HepG2 (cell line): ENCODE results near the gene PRSS22. TPM values are rescaled to one million over a fixed set of nuclear protein-coding genes. Genes with fewer than 3 reads are reported as not detected.

Experiments used
- AHR ChIP-seq: IDR thresholded peaks from 2 replicates; pipeline ENCODE4 v1.6.1; 2018; ENCODE audit warnings: missing genetic modification reagents, missing compliant biosample characterization
- HNF4A ChIP-seq: sonication (generic); formaldehyde crosslinking; IDR thresholded peaks from 2 replicates; pipeline ENCODE4 v1.4.0; 2020; ENCODE audit warnings: missing genetic modification reagents
- NFIB ChIP-seq: sonication (generic); formaldehyde crosslinking; IDR thresholded peaks from 2 replicates; pipeline ENCODE4 v1.9.0; 2021; ENCODE audit warnings: missing genetic modification reagents, mild to moderate bottlenecking, borderline replicate concordance
- SNAPC2 ChIP-seq: sonication (generic); formaldehyde crosslinking; IDR thresholded peaks from 2 replicates; pipeline ENCODE4 v1.8.1; 2022; ENCODE audit warnings: mild to moderate bottlenecking, missing genetic modification reagents
- XRCC5 ChIP-seq: fragments of 200-400 bp; formaldehyde crosslinking; optimal IDR thresholded peaks from 2 replicates; pipeline ENCODE3; 2017; ENCODE audit warnings: mild to moderate bottlenecking, low read length
- ZC3H4 ChIP-seq: sonication (generic); formaldehyde crosslinking; IDR thresholded peaks from 2 replicates; pipeline ENCODE4 v1.4.0; 2020; ENCODE audit warnings: missing genetic modification reagents, borderline replicate concordance
- ZNF138 ChIP-seq: sonication (generic); formaldehyde crosslinking; IDR thresholded peaks from 2 replicates; pipeline ENCODE4 v1.5.0; 2020; ENCODE audit warnings: mild to moderate bottlenecking, low read depth, missing genetic modification reagents
- ZNF225 ChIP-seq: sonication (generic); formaldehyde crosslinking; IDR thresholded peaks from 2 replicates; pipeline ENCODE4 v1.4.0; 2020; ENCODE audit warnings: mild to moderate bottlenecking, missing genetic modification reagents
- ZNF569 ChIP-seq: sonication (generic); formaldehyde crosslinking; IDR thresholded peaks from 2 replicates; pipeline ENCODE4 v1.5.0; 2020; ENCODE audit warnings: mild to moderate bottlenecking, missing genetic modification reagents, moderate library complexity, borderline replicate concordance
- ZNF75D ChIP-seq: sonication (generic); formaldehyde crosslinking; IDR thresholded peaks from 2 replicates; pipeline ENCODE4 v1.8.1; 2023; ENCODE audit warnings: missing genetic modification reagents, mild to moderate bottlenecking, borderline replicate concordance
- ZNF772 ChIP-seq: sonication (generic); formaldehyde crosslinking; IDR thresholded peaks from 2 replicates; pipeline ENCODE4 v1.5.0; 2020; ENCODE audit warnings: mild to moderate bottlenecking, missing genetic modification reagents
- ZNF816 ChIP-seq: sonication (generic); formaldehyde crosslinking; IDR thresholded peaks from 2 replicates; pipeline ENCODE4 v1.8.0; 2022; ENCODE audit warnings: missing genetic modification reagents, mild to moderate bottlenecking, borderline replicate concordance
- polyA plus RNA-seq, 8 experiments: library from polyadenylated mRNA; depleted of rRNA in 3 of 8; stranded (reverse) in 7 of 8; unstranded in 1 of 8; fragments of >200 nt; fragmentation: Illumina TruSeq in 4 of 8; extraction: Trizol in 4 of 8; gene quantifications; 2 replicates each; pipeline versions ENCODE4 v1.2.1 to v1.2.3, GENCODE V29; 2011 to 2016; ENCODE audit warnings: low read depth in 4 of 8, missing spikeins in 1 of 8, mixed read lengths in 1 of 8; ENCODE audit not compliant: insufficient read depth in 1 of 8
- total RNA-seq, 5 experiments: library from RNA; depleted of rRNA; stranded (reverse); fragments of >200 nt; fragmentation: Illumina TruSeq; extraction: Trizol; gene quantifications; 2 replicates each; pipeline ENCODE4 v1.2.3, GENCODE V29; 2016; ENCODE audit warnings: low read depth in 1 of 5
- TF ChIP-seq, protein P1 (sequence below): sonication (generic); formaldehyde crosslinking; IDR thresholded peaks from 2 replicates; pipeline ENCODE4 v1.4.0; 2020; ENCODE audit warnings: missing genetic modification reagents, borderline replicate concordance
- TF ChIP-seq, protein P2 (sequence below): sonication (generic); formaldehyde crosslinking; IDR thresholded peaks from 2 replicates; pipeline ENCODE4 v1.5.0; 2020; ENCODE audit warnings: mild to moderate bottlenecking, missing genetic modification reagents
- TF ChIP-seq, protein P3 (sequence below): sonication (generic); formaldehyde crosslinking; IDR thresholded peaks from 2 replicates; pipeline ENCODE4 v1.4.0; 2020; ENCODE audit warnings: missing genetic modification reagents
- TF ChIP-seq, protein P4 (sequence below): sonication (generic); formaldehyde crosslinking; IDR thresholded peaks from 2 replicates; pipeline ENCODE4 v1.8.0; 2022; ENCODE audit warnings: missing genetic modification reagents, mild to moderate bottlenecking, inconsistent platforms, borderline replicate concordance
- TF ChIP-seq, protein P5 (sequence below): sonication (generic); formaldehyde crosslinking; IDR thresholded peaks from 2 replicates; pipeline ENCODE4 v1.4.0; 2020; ENCODE audit warnings: low read depth, mild to moderate bottlenecking, missing genetic modification reagents
- TF ChIP-seq, protein P6 (sequence below): IDR thresholded peaks from 2 replicates; pipeline ENCODE4 v1.6.1; 2016

PRSS22 gene
- total and polyA plus RNA-seq, 2 of the 13 experiments (the other 11 are each of a cell fraction or from before 2014, with no cell fraction given): 0.24 to 0.32 TPM

DNA sequence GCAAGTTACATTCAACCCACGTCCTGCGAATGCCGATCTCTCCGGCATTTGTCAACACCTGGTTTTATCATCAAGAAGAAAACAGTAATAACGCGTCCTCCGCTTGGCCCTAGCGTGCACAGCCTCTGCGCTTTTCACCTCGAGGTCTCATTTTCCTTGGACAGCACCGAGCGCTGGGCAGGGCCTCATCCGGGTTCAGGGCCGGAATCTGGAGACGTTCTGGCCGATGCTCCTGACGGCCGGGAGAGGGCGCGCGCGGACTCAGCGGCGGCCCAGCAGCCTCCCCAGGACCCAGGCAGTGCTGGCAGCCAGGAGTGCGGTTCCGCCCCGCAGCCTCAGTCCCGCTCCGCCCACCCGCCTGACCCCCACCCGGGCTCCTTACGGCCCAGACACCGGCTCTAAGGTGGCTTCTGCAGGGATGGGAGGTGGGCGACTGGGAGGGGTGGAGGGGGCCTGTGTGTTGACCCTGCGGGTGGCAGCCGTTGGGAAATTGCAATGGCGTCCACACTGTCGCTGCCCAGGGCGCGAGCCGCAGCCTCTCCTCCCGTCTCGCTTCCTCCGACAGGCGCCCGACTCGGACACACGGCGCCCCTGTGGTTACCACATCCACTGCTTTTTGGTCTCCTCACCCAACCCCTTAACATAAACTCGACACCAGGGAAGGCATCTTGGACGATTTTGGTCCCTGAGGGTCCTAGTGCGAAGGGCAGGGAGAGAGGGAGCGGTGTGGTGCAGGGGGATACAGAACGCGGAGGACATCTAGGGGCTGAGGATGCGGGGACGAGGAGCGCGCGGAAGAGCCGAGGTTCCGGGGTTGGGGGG lies 46.3 kb upstream of the PRSS22 start (continued):
- TF ChIP-seq, protein P1, sequence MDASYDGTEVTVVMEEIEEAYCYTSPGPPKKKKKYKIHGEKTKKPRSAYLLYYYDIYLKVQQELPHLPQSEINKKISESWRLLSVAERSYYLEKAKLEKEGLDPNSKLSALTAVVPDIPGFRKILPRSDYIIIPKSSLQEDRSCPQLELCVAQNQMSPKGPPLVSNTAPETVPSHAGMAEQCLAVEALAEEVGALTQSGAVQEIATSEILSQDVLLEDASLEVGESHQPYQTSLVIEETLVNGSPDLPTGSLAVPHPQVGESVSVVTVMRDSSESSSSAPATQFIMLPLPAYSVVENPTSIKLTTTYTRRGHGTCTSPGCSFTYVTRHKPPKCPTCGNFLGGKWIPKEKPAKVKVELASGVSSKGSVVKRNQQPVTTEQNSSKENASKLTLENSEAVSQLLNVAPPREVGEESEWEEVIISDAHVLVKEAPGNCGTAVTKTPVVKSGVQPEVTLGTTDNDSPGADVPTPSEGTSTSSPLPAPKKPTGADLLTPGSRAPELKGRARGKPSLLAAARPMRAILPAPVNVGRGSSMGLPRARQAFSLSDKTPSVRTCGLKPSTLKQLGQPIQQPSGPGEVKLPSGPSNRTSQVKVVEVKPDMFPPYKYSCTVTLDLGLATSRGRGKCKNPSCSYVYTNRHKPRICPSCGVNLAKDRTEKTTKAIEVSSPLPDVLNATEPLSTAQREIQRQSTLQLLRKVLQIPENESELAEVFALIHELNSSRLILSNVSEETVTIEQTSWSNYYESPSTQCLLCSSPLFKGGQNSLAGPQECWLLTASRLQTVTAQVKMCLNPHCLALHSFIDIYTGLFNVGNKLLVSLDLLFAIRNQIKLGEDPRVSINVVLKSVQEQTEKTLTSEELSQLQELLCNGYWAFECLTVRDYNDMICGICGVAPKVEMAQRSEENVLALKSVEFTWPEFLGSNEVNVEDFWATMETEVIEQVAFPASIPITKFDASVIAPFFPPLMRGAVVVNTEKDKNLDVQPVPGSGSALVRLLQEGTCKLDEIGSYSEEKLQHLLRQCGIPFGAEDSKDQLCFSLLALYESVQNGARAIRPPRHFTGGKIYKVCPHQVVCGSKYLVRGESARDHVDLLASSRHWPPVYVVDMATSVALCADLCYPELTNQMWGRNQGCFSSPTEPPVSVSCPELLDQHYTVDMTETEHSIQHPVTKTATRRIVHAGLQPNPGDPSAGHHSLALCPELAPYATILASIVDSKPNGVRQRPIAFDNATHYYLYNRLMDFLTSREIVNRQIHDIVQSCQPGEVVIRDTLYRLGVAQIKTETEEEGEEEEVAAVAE (CRISPR knock-in tag): no peak
- no peak for TF ChIP-seq NFIB (CRISPR knock-in tag)
- peak; percentile 38 for TF ChIP-seq XRCC5
- no peak; the same call in 1 of the 2 replicates for TF ChIP-seq ZNF225
- TF ChIP-seq, protein P2, sequence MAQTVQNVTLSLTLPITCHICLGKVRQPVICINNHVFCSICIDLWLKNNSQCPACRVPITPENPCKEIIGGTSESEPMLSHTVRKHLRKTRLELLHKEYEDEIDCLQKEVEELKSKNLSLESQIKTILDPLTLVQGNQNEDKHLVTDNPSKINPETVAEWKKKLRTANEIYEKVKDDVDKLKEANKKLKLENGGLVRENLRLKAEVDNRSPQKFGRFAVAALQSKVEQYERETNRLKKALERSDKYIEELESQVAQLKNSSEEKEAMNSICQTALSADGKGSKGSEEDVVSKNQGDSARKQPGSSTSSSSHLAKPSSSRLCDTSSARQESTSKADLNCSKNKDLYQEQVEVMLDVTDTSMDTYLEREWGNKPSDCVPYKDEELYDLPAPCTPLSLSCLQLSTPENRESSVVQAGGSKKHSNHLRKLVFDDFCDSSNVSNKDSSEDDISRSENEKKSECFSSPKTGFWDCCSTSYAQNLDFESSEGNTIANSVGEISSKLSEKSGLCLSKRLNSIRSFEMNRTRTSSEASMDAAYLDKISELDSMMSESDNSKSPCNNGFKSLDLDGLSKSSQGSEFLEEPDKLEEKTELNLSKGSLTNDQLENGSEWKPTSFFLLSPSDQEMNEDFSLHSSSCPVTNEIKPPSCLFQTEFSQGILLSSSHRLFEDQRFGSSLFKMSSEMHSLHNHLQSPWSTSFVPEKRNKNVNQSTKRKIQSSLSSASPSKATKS: no peak
- TF ChIP-seq, protein P3, sequence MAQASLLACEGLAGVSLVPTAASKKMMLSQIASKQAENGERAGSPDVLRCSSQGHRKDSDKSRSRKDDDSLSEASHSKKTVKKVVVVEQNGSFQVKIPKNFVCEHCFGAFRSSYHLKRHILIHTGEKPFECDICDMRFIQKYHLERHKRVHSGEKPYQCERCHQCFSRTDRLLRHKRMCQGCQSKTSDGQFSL (CRISPR knock-in tag): no peak
- TF ChIP-seq ZNF816 (CRISPR knock-in tag): no peak
- TF ChIP-seq, protein P4, sequence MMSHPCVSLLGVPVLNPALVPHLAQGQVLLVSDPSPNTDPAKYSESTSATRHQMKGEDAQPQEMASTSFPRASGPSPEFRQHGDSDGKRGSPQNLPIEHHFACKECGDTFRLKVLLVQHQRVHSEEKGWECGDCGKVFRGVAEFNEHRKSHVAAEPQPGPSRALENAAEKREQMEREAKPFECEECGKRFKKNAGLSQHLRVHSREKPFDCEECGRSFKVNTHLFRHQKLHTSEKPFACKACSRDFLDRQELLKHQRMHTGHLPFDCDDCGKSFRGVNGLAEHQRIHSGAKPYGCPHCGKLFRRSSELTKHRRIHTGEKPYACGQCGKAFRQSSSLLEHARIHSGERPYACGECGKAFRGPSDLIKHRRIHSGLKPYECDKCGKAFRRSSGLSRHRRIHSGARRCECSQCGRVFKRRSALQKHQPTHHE (CRISPR knock-in tag): no peak
- TF ChIP-seq, protein P5, sequence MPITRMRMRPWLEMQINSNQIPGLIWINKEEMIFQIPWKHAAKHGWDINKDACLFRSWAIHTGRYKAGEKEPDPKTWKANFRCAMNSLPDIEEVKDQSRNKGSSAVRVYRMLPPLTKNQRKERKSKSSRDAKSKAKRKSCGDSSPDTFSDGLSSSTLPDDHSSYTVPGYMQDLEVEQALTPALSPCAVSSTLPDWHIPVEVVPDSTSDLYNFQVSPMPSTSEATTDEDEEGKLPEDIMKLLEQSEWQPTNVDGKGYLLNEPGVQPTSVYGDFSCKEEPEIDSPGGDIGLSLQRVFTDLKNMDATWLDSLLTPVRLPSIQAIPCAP (CRISPR knock-in tag): no peak
- no peak for TF ChIP-seq SNAPC2
- no peak for TF ChIP-seq ZNF772 (CRISPR knock-in tag)
- no peak for TF ChIP-seq ZNF569 (CRISPR knock-in tag)
- no peak for TF ChIP-seq HNF4A
- no peak for TF ChIP-seq ZNF75D (CRISPR knock-in tag)
- TF ChIP-seq ZNF138: no peak
- TF ChIP-seq, protein P6, sequence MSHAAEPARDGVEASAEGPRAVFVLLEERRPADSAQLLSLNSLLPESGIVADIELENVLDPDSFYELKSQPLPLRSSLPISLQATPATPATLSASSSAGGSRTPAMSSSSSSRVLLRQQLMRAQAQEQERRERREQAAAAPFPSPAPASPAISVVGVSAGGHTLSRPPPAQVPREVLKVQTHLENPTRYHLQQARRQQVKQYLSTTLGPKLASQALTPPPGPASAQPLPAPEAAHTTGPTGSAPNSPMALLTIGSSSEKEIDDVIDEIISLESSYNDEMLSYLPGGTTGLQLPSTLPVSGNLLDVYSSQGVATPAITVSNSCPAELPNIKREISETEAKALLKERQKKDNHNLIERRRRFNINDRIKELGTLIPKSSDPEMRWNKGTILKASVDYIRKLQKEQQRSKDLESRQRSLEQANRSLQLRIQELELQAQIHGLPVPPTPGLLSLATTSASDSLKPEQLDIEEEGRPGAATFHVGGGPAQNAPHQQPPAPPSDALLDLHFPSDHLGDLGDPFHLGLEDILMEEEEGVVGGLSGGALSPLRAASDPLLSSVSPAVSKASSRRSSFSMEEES (CRISPR knock-in tag): peak; percentile 39
- TF ChIP-seq AHR: 0 out of 2 replicates have a peak, but pooled peaks have one; percentile 34
- TF ChIP-seq ZC3H4: no peak
